Limb (tissue), 2 donors: ENCODE results near the gene RXRA.
A peak's percentile ranks its signal among the peaks of the same experiment; 100 is the strongest.

Experiments used
- DNase-seq, 2 donors: peaks; one replicate each; pipeline ENCODE4 v3.0.0-alpha.2; 2016; ENCODE audit errors: extremely low spot score in 2 of 2

RXRA gene

DNA sequence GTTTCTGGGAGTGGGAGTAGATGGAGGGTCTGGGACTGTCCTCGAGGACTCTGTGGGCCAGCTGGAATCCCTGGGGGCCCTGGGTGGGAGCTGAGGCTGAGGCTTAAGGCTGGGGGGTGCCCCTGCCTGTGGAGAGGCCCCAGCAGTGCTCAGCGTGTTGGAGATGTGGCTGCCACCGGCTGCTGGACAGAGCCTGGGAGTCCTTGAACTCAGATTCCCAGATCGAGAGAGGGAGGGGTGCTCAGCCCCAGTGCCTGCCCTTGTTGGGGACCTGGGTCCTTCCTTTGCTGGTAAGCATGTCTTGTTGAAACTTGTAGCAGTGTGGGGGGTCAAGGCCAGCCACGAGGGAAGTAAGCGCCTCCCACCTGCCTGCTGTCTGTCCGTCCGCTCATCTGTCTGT lies 10.7 kb downstream of the RXRA start:
- DNase-seq: no peak

DNA sequence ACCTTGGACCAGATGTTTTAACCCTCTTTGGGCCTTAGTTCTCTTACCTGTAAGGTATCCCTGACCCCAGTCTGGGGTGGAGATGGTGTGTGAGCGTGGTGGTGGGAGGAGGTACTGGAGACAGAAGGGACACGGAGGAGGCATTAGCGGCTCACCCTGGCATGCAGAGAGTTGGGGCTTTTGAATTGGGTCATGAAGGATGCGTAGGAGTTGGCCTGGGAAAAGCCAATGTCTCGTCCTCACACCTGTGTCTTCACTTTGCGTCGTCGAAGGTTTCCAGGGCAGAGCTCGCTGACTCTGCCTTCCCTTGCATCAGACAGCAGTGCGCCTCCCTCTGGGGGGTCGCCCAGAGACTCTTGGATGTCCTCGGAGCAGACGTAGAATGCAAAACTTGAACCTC lies 11.2 kb downstream of the RXRA start:
- DNase-seq: no peak

DNA sequence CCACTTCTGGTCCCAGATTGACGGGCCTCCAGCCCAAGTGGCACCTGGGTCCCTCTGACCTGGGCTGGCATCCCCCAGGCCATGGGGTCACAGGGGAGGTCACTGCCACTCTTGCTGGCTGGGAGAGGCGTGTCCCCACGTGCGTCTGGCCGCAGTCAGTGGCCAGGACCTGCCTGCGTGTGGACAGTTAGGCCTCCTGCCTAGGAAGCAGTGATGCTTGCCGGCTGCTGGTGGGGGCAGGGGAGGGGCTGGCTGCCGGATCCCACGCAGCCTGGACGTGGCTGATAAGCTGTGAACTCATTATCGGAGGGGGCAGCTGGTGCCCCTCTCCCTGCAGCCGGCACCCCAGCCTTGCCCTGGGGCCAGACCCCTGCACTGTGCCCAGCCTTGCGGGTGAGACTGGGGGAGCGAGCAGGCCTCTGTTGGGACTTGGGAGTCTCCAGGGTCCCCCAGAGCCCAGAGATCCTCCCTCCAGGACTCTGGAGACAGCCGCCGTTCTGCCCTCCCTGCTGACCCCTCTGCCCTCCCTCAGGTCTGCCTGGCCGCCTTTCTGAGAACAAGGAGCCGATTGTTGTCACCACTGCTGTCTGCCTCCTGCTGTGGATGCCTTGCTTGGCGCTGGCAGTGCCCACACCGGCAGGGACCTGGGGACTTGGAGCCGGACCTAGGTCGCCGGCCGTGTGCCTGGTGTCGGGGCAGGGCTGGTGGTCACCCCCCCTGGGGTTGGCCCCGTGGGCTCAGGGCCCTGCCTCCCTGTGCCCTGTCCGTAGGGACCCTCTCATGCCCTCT lies 12.3 kb downstream of the RXRA start:
- no peak for DNase-seq

DNA sequence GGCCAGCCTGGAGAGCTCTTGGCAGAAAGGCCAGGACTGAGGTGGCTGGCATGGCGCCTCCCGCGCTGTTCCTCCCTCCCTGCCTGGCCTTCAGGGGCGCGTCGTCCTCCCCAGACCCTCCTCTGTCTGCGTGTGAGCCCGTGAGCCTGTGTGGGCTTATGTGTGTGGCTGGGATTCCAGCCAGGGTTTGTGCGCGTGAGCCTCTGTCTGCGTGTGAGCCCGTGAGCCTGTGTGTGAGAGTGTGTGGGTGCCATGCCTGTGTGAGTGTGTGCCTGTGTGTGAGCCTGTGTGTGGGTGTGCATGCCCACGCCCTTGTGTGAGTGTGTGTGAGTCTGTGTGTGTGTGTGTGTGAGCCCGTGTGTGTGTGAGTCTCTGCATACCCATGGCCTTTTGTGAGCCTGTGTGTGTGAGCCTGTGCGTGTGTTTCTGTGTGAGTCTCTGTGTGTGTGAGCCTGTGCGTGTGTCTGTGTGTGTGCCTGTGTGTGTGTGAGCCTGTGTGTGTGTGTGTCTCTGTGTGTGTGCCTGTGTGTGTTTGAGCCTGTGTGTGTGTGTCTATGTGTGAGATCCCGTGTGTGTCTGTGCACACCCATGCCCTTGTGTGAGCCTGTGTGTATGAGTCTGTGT lies 13.0 kb downstream of the RXRA start:
- DNase-seq: peak in 1 of 2 donors; percentile 57

DNA sequence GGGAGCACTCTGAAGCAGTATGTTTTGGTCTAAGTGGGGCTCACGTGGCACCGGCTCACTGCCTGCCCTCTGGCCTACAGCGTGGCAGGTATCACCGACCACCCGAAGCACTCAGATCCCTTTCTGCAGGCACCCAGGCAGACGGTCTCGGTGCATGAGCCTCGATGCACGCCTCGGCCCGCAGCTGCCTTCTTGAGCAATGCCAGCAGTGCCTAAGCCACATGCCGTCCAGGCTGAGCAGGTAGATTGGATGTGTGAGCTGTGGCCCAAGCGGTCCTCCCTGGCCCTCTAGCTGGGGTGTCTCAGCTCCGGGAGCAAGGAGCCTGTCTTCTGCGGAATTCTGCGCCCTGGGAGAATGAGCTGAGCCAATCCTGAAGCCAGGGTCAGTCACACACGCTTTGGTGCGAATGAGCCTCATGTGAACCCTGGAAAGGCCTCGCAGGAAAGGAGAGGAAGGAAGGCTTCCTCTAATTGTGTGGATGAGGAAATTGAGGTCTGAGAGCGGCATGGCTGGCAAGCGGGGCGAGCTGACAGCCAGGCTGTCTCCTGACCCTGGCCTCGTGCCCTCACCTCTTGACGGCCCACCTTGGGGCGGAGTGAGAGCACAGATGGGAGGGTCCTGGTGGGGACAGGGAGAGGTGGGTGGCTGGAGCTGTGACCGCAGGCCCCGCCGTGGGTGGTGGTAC lies 14.4 kb downstream of the RXRA start:
- no peak for DNase-seq

DNA sequence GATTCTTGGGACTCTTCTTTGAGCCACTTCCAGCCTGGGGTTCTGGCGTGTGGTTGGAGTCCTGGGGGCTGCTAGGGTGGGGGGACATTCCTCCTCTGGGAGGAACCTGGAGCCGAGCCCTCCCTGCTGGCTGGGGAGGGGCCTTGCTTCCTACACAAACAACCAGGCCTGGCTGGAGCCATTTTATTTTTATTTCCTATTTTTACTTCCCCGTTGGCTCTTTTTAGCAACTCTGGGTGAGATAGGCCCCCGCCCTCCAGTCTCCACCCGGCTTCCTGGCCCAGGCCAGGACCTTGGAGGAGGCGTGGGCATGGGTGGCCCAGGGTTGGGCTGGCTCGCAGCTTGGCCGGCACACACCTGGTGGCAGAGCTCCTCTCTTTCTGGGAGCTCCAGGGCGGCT lies 15.1 kb downstream of the RXRA start:
- DNase-seq: no peak

DNA sequence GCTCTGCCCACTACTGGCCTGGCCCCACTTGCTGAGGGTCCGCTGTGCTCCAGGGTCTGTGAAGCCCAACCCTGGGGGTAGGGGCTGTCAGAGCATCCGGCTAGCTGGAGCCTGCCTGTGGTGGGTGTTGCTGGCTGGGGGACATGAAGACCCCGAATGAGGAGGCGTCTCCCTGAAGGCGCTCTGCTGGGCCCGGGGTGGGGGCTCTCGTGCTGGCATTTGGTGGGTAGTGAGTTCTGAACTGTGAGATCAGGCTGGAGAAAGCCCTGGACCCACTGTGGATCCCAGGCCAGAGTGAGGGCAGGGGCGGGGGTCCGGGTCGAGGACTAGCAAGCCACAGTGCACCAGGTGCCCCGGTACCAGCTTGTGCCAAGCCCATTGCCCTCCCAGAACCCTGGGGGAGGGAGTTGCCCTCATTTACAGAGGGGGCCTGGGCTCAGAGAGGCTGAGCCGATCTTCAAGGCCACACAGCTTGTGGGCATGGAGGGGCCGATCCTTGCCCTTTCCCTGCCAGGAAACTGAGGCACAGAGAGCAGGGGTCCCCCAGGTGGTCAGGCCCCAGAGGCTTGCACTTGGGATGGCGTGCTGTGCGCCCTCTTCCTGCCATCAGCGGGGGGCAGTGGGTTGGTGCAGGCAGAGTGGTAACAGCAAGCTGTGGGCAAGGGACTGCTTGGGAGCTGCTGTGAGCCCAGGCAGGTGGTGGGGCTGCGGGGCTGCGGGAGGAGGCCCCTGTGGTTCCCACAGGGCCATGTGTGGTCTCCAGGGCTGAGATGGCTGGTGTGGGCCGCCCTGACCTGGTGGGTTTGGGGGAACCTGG lies 15.9 kb downstream of the RXRA start:
- DNase-seq: no peak

DNA sequence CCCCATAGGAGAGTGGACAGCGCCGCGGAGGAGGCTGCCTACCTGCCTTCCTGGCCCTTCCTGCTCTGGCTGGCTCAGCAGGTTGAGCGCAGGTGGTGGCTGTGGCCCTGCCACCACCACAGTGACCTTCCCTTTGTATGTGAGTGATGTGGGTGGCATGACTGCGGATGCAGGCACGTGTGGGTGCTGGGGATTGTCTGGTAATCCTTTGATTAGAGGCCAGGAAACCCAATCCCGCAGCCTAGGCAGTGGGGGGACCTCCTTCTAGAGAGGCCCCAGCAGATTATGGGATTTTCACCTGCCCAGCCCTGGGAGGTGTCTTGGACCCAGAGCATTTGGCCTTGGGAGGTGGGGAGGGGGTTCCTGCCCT lies 16.5 kb downstream of the RXRA start:
- no peak for DNase-seq

DNA sequence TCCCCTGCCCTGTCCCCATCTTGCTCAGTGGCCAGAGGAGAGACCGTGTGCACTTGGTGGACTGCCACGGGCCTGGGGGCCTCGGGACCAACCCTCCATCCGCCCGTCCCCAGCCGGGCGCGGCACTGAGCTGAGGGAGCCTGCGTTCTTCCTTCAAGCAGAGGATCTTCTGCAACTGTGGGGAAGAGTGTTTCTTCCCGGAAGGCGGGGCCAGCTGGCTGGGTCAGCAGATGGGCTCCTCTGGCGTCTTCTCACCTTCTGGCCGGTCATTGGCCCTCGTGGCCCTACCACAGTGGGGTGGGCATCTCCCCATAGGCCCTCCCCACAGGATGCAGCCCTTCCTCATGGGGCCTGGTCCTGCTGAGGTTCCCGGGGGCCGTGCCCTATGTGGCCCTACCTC lies 17.4 kb downstream of the RXRA start:
- no peak for DNase-seq

DNA sequence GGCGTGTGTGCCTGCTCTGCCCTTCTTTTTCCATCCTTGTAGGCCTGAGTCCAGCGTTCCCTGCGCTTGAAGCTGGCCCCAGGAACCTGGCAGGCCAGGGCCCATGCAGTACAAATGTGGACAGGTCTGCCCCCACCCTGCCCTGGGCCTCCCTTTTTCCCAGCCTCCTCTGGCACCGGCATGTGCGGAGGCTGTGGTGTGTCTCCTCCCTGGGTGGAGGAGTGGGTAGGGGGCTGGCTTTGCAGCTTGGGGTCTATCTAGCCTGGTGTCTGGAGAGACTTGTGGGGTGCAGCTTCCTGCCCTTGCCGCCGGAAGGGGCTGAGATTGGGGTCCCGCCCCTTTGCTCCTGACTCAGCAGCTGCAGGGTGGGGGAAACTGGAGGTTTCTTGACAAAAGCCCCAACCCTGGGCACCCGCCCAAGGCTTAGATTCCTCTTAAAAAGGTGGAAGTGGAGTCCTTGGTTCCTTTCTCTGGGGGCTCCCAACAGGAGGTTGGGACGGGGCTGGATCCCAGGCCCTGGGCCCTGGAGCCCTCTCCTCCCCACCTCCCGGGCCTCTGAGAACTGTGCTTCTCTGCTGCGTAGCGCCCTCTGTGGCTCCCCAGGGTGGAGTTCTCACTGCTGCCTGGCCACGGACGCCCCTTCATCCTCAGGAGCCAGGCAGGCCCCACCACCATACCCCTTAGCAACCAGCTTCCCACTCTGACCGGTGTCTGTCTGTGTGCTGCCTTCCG lies 18.0 kb downstream of the RXRA start:
- no peak for DNase-seq

DNA sequence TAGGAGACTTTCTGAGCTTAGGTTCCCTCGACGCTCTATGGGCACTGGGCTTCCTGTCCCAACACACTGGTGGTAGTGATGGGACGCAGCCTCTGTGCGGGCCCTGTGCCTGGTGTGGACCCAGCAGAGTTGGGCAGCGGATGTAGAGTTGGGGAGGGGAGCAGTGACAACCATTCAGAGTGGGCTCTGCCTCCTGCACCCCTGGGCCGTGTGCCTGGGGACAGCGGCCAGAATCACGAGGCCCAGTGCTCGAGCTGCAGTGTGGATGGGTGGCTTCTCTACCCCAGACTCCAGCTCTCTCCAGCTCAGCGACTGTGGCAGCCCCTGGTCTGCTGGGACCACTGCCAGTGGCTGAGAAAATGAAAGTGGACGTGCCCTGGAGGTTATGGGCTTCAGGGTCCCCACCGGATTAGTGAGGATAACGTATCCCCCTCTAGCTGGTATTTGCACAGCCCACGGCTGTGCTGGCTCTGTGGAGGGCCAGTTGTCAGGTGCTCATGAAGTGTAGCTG lies 18.6 kb downstream of the RXRA start:
- no peak for DNase-seq

DNA sequence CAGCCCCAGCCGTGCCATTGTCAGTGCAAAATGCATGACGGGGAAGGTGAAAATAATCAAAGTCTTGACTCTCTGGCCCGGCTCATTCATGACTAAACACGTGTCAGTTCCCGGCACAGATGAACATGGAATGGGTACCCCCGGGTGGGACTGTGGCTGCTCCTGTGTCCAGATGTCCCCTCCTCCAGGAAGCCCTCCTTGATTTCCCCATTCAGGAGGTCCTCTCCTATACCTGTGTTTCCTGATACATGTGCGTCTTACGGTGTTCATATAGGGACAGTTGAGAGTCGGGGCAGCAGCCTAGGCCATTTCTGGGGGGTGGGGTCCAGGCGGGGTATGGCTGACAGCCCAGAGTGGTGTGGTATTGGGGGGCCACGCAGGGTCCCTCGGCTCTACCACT lies 19.5 kb downstream of the RXRA start:
- DNase-seq: no peak

DNA sequence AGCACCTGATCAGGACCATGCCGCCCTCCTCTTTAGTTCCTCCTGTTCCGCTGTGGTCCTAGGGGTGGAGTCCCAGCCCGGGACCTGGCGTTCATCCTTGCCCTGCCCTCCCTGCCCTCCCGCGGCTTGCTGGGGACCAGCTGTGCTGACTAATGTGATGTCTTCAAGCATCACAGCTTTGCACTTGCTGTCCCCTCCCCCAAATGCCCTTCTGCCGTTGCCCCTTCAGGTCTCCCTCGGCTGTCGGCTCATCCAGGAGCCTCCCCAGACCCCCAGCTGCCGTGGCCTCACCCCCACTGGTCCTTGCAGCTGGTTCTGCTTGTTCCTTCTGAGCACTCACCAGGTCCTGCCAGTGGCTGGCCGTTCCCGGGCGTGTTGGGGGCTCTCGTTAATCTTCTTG lies 19.9 kb downstream of the RXRA start:
- no peak for DNase-seq

DNA sequence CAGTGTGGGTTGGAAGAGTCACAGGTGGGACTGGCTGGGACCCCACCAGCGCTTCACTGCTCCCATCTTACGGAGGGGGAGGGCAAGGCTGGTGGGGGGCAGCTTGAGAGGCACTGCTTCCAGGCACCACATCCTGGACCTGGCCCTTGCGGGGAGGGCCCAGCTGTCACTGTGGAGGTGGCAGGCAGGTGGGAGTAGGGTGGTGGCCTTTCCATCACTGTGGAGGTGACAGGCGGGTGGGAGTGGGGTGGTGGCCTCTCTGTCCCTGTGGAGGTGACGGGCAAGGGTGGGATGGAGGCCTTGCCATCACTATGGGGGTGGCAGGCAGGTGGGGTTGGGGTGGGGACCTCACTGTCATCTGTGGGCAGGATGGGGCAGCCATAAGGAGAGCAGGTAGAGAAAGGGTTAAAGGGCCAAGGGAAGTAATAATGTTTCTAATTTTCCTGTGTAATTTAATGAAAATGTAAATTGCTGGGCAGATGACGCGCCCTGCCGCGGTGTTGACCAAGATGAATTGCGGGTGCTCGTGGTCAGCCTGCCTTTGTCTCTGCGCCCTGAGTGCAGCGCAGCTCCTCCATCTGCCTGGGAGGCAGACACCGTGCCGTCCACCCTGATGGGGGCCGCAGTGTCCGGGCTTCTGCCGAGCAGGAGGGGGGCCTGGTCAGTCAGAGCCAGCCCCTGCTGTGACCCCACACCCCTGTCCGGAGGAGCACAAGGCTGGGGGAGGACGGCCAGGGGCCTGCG lies 20.8 kb downstream of the RXRA start:
- no peak for DNase-seq

DNA sequence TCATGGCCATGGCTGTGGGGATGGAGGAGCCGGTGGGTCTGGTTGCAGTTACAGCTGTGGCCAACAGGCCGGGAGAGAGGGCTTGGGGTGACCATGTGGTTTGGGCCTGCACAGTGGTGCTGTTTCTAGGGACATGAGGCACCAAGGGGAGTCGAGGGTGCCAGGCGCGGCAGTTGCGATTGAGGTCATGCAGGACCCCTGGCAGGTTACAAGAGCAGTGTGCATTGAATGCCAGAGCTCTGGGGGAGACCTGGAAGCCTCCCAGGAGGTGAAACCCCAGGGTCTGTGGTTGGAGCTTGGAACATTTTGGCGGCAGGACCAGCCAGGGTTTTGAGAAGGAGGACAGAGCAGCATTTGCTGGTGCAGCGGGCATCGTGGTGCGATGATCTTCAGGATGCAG lies 21.7 kb downstream of the RXRA start:
- DNase-seq: no peak

DNA sequence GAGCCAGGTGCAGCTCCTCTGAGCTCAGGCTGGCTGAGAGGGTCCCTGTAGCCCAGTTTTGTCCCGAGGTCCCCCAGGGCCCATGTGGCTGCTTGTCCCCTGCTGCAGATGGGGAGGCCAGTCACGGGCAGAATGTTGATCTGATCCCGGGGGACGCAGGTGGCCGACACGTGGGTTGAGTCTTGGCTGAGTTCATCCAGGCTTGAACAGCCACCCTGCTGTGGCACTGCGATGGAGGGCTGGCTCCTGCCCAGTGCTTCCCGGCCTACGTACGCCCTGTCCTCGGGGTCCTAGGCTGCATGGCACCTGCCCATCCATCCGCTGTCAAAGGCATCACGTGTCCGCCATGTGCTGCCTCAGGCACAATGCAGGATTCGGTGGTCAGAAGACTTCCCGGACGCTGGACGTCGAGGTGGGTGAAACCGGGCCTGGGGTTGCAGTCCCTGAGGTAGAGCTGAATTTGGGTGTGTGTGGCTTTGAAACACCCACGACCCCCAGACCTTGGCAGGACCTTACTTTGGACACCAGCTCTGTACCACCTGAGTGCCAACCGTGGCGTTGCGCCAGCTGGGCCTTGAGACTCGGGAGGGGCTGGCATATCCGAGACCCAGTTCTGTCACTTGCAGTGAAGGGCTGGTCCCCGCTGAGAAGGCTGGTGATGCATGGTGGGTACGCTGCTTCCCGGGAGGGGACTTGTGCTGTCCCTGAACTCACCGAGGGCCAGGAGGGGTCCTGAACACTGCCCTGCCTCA lies 22.3 kb downstream of the RXRA start:
- DNase-seq: no peak

DNA sequence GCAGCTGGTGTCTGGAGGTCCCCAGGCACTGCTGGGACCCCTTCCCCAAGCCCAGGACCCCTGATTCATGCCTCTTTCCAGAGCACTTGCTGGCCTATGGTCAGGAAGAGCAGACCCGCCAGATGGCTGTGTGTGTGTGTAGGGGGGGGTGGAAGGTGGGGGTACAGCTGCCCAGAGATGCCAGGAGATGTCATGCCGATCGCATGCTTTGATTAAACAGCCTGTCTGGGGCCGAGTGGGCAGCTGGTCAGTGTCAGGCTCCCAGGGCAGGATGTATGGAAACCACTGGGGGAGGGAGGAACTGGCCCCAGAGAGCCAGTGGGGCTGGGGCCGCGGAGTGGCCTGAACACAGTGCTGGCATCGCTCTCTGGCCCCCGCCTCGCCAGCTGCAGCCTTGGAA lies 23.7 kb downstream of the RXRA start:
- no peak for DNase-seq

DNA sequence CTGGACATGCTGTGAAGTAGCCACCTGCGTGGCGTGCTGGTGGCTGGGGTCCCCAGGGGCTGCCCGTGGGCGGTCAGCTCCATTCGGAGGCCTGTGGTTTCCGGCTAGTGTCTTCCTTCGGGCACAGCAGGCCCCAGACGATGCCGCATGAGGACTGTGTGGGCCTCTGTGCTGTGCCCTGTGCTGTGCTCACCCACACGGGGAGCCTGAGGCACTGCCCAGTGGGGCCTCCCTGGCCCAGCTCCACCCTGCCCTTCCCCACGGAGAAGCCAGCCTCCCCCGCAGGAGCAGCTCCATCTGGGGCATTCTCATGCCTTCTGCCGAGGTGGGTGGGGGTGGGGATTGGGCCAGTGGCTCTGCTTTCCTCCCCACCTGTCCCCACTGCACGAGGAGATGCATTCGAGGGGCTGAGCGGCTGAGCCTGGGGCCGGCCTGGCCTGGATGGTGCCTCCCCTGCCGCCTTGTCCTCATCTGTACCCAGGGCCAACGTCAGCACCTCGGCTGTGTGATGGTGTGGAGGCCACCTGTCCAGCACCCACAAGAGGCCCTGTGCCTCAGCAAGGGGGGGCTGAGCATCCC lies 24.2 kb downstream of the RXRA start:
- DNase-seq: no peak

DNA sequence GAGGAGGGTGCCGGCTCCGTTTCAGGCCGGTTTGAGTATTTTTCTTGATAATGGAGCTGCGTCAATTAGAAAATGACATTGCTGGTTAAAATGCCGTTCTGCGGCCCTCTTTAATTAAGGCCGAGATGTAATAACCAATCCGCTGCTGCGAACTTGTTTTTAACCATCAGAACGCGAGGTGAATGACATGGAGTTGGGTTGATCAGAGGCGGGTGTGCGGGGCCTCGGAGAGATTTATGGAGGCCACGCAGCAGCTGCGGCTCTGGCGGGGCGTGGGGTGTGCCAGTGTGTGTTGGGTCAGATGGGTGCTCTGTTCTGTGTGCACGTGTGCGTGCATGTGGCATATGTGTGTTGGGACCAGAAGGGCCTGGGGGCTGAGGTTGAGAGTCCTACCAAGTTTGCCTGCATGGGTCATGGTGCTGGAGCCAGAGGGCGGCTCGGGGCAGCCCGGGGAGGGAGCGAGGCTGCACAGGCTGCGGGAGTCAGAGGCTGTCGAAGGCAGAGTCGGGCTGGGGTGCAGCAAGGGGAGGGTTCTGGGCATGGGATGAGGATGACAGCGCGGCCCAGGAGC lies 25.4 kb downstream of the RXRA start:
- no peak for DNase-seq
